PC-3 (cell line): ENCODE data around the gene TRIOBP.

Source experiments
- EZH2 ChIP-seq: fragments of 300-600 bp; sonication (generic); IDR thresholded peaks from one replicate; pipeline ENCODE4 v1.6.1; 2017; ENCODE audit warnings: antibody characterized with exemption, mild to moderate bottlenecking, low read length; ENCODE audit not compliant: unreplicated experiment
- EZH2phosphoT487 ChIP-seq: fragments of 300-600 bp; sonication (generic); IDR thresholded peaks from 2 replicates; pipeline ENCODE4 v1.6.1; 2018; ENCODE audit warnings: mild to moderate bottlenecking, antibody characterized with exemption, low read length, borderline replicate concordance
- TF ChIP-seq, protein P1 (sequence below): fragments of 300-600 bp; sonication (generic); conservative IDR thresholded peaks from 2 replicates; pipeline ENCODE4 v1.5.1; 2017; ENCODE audit warnings: antibody characterized with exemption, low read depth, mild to moderate bottlenecking, low read length

DNA sequence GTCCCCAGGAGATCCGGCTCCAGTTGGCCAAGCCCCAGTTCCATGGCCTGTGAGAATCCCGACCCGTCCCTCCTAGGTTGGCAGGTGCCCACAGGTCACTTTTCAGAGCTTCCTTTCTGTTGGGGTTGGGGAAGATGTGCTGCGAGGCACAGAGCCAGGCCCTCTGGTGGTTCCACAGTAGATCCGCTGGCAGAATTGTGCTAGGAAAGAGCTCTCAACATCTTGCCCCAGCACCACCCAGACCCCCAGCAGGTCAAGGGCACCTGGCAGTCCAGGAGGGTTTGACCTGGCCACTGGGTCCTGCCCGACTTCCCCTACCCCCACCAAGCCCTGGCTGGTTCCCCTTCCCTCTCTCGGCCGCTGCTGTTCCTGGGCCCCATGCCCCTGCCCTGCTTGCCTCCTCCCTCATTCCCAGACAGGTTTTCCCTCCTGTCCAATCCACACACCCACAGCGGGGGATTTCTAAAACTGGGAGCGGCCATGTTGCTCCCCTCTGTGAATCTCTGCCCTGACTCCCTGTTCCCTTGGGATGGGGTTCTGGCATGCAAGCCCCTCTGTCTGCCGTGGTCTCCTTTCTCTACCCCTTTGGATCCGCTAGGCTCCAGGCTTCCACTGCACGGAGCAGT lies 84.7 kb downstream of the TRIOBP start:
- TF ChIP-seq, protein P1, sequence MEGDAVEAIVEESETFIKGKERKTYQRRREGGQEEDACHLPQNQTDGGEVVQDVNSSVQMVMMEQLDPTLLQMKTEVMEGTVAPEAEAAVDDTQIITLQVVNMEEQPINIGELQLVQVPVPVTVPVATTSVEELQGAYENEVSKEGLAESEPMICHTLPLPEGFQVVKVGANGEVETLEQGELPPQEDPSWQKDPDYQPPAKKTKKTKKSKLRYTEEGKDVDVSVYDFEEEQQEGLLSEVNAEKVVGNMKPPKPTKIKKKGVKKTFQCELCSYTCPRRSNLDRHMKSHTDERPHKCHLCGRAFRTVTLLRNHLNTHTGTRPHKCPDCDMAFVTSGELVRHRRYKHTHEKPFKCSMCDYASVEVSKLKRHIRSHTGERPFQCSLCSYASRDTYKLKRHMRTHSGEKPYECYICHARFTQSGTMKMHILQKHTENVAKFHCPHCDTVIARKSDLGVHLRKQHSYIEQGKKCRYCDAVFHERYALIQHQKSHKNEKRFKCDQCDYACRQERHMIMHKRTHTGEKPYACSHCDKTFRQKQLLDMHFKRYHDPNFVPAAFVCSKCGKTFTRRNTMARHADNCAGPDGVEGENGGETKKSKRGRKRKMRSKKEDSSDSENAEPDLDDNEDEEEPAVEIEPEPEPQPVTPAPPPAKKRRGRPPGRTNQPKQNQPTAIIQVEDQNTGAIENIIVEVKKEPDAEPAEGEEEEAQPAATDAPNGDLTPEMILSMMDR: peak; percentile 51
- TF ChIP-seq EZH2phosphoT487: no peak
- TF ChIP-seq EZH2: no peak
